ENCODE measurements around the gene PLAGL2. TPM values are rescaled to one million over a fixed set of nuclear protein-coding genes. Genes with fewer than 3 reads are reported as not detected.

The PLAGL2 gene
- total RNA-seq, 1 donor from 2014 or later: 11.8 TPM

GRCh38 chr20:32164984-32165735 is 42.4 kb downstream of the PLAGL2 start:
- no peak for TF ChIP-seq CTCF (IDR thresholded peaks at IDR 0.05)
- peaks cover 49% of the 10 kb centered on the region for H3K36me3 Mint-ChIP-seq (ENCODE audit: unreplicated experiment)
- no peak overlapping the region for H3K27ac Mint-ChIP-seq (ENCODE audit: unreplicated experiment)
- H3K4me3 Mint-ChIP-seq (ENCODE audit: unreplicated experiment): no peak overlapping the region
- no peaks in the 10 kb centered on the region for H3K9me3 Mint-ChIP-seq (ENCODE audit: unreplicated experiment)
- H3K4me1 Mint-ChIP-seq (ENCODE audit: unreplicated experiment): peaks cover 5% of the 10 kb centered on the region
- DNase-seq (ENCODE audit: extremely low spot score, unreplicated experiment): no peak
- no peaks in the 10 kb centered on the region for H3K27me3 Mint-ChIP-seq (ENCODE audit: unreplicated experiment)

- no peak for TF ChIP-seq CTCF (IDR thresholded peaks at IDR 0.05)
- no peak overlapping the region for H3K4me3 Mint-ChIP-seq (ENCODE audit: unreplicated experiment)
- peaks cover 49% of the 10 kb centered on the region for H3K36me3 Mint-ChIP-seq (ENCODE audit: unreplicated experiment)
- no peak for DNase-seq (ENCODE audit: extremely low spot score, unreplicated experiment)
- no peaks in the 10 kb centered on the region for H3K27me3 Mint-ChIP-seq (ENCODE audit: unreplicated experiment)
- no peak overlapping the region for H3K27ac Mint-ChIP-seq (ENCODE audit: unreplicated experiment)
- peaks cover 5% of the 10 kb centered on the region for H3K4me1 Mint-ChIP-seq (ENCODE audit: unreplicated experiment)
- H3K9me3 Mint-ChIP-seq (ENCODE audit: unreplicated experiment): no peaks in the 10 kb centered on the region
These were observed 43.6 kb downstream of the PLAGL2 start for GRCh38 chr20:32163951-32164350.

GRCh38 chr20:32162351-32162750 is 45.2 kb downstream of the PLAGL2 start:
- no peaks in the 10 kb centered on the region for H3K27me3 Mint-ChIP-seq (ENCODE audit: unreplicated experiment)
- no peak for TF ChIP-seq CTCF (IDR thresholded peaks at IDR 0.05)
- DNase-seq (ENCODE audit: extremely low spot score, unreplicated experiment): no peak
- H3K4me3 Mint-ChIP-seq (ENCODE audit: unreplicated experiment): no peak overlapping the region
- H3K27ac Mint-ChIP-seq (ENCODE audit: unreplicated experiment): no peak overlapping the region
- H3K36me3 Mint-ChIP-seq (ENCODE audit: unreplicated experiment): peaks cover 55% of the 10 kb centered on the region
- H3K9me3 Mint-ChIP-seq (ENCODE audit: unreplicated experiment): no peaks in the 10 kb centered on the region
- H3K4me1 Mint-ChIP-seq (ENCODE audit: unreplicated experiment): no peaks in the 10 kb centered on the region

GRCh38 chr20:32160341-32160740 is 47.2 kb downstream of the PLAGL2 start:
- TF ChIP-seq CTCF (IDR thresholded peaks at IDR 0.05): no peak
- H3K9me3 Mint-ChIP-seq (ENCODE audit: unreplicated experiment): no peaks in the 10 kb centered on the region
- H3K27me3 Mint-ChIP-seq (ENCODE audit: unreplicated experiment): no peaks in the 10 kb centered on the region
- no peak for DNase-seq (ENCODE audit: extremely low spot score, unreplicated experiment)
- H3K36me3 Mint-ChIP-seq (ENCODE audit: unreplicated experiment): peaks cover 44% of the 10 kb centered on the region
- no peak overlapping the region for H3K4me3 Mint-ChIP-seq (ENCODE audit: unreplicated experiment)
- H3K27ac Mint-ChIP-seq (ENCODE audit: unreplicated experiment): no peak overlapping the region
- H3K4me1 Mint-ChIP-seq (ENCODE audit: unreplicated experiment): no peaks in the 10 kb centered on the region

DNA sequence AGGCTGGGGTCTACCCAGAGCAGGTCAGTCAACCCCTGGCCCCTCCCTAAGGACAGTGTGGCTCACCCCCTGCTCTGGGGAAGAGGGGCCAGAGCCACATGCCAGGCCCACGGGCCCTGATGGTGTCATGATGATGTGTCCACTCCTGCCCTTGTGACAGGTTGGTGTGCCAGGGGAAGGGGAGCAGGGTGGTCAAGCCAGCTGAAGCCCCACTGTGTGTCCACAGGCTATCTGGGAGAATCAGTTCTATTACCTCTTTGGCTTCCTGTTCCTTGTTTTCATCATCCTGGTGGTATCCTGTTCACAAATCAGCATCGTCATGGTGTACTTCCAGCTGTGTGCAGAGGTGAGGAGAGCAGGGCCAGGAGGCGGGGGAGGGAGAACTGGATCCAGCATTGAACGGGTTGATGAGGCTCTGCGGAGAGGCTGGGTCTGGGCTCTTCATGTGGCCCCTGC is 47.7 kb downstream of the PLAGL2 start:
- TF ChIP-seq CTCF (IDR thresholded peaks at IDR 0.05): no peak
- H3K4me1 Mint-ChIP-seq (ENCODE audit: unreplicated experiment): peaks cover 3% of the 10 kb centered on the region
- H3K27ac Mint-ChIP-seq (ENCODE audit: unreplicated experiment): no peak overlapping the region

More for the DNA sequence above, 47.7 kb downstream of the PLAGL2 start:
- H3K9me3 Mint-ChIP-seq (ENCODE audit: unreplicated experiment): no peaks in the 10 kb centered on the region
- H3K36me3 Mint-ChIP-seq (ENCODE audit: unreplicated experiment): peaks cover 42% of the 10 kb centered on the region
- H3K27me3 Mint-ChIP-seq (ENCODE audit: unreplicated experiment): no peaks in the 10 kb centered on the region
- H3K4me3 Mint-ChIP-seq (ENCODE audit: unreplicated experiment): no peak overlapping the region
- DNase-seq (ENCODE audit: extremely low spot score, unreplicated experiment): no peak
